K562 (cell line): ENCODE results near the gene LRRC8E. TPM values are rescaled to one million over a fixed set of nuclear protein-coding genes. Genes with fewer than 3 reads are reported as not detected.

Experiments used
- ATF1 ChIP-seq, 2 experiments: fragments of 450-650 bp in 1 of 2; IDR thresholded peaks; 2 replicates each; pipeline ENCODE4 v1.6.1; 2016; ENCODE audit warnings: missing compliant biosample characterization in 1 of 2, missing genetic modification characterization in 1 of 2
- CBFA2T3 ChIP-seq: fragments of 450-650 bp; IDR thresholded peaks from 2 replicates; pipeline ENCODE4 v1.6.1; 2017
- EP400 ChIP-seq: fragments of 450-650 bp; IDR thresholded peaks from 2 replicates; pipeline ENCODE4 v1.6.1; 2017; ENCODE audit warnings: antibody characterized with exemption, mild to moderate bottlenecking, moderate library complexity
- GABPB1 ChIP-seq: sonication (generic); formaldehyde crosslinking; IDR thresholded peaks from 2 replicates; pipeline ENCODE4 v1.8.0; 2022; ENCODE audit warnings: mild to moderate bottlenecking, missing genetic modification reagents
- HCFC1 ChIP-seq: IDR thresholded peaks from 2 replicates; pipeline ENCODE4 v1.6.1; 2012; ENCODE audit warnings: low read depth, low read length, improper control_type of control experiment
- HNRNPH1 ChIP-seq: fragments of 200-400 bp; formaldehyde crosslinking; optimal IDR thresholded peaks from 2 replicates; pipeline ENCODE3; 2017; ENCODE audit warnings: low read depth, mild to moderate bottlenecking, low read length, moderate library complexity
- JUN ChIP-seq, 2 experiments: sonication (generic) in 1 of 2; formaldehyde crosslinking in 1 of 2; IDR thresholded peaks; 2 replicates each; pipeline versions ENCODE4 v1.6.1 to v1.8.0; 2012 to 2022; ENCODE audit warnings: borderline replicate concordance in 2 of 2, mild to moderate bottlenecking in 2 of 2, improper control_type of control experiment in 1 of 2, low read depth in 1 of 2, low read length in 1 of 2, missing genetic modification reagents in 1 of 2
- POLR2H ChIP-seq: IDR thresholded peaks from 2 replicates; pipeline ENCODE4 v1.6.1; 2016; ENCODE audit warnings: missing genetic modification characterization, low read depth, mild to moderate bottlenecking, control low read depth, missing compliant biosample characterization, moderate library complexity
- PTBP1 ChIP-seq: fragments of 200-400 bp; formaldehyde crosslinking; IDR thresholded peaks from 2 replicates; pipeline ENCODE4 v1.6.1; 2017; ENCODE audit warnings: low read depth, low read length
- PYGO2 ChIP-seq: fragments of 450-650 bp; IDR thresholded peaks from 2 replicates; pipeline ENCODE4 v1.6.1; 2016; ENCODE audit warnings: mild to moderate bottlenecking, missing genetic modification characterization, moderate library complexity, missing compliant biosample characterization
- RBM14 ChIP-seq: fragments of 200-400 bp; formaldehyde crosslinking; IDR thresholded peaks from 2 replicates; pipeline ENCODE4 v1.6.1; 2018; ENCODE audit warnings: low read depth, mild to moderate bottlenecking, low read length, moderate library complexity, borderline replicate concordance; ENCODE audit not compliant: insufficient read depth
- RBM34 ChIP-seq: fragments of 200-400 bp; formaldehyde crosslinking; IDR thresholded peaks from 2 replicates; pipeline ENCODE4 v1.6.1; 2018; ENCODE audit warnings: low read length, borderline replicate concordance; ENCODE audit not compliant: insufficient read depth
- SMAD2 ChIP-seq: fragments of 150-350 bp; IDR thresholded peaks from 2 replicates; pipeline ENCODE4 v1.6.1; 2014; ENCODE audit warnings: low read depth, mild to moderate bottlenecking, low read length
- TAF7 ChIP-seq: fragments of 450-650 bp; IDR thresholded peaks from 2 replicates; pipeline ENCODE4 v1.6.1; 2016; ENCODE audit warnings: missing genetic modification characterization, missing compliant biosample characterization
- TEAD1 ChIP-seq, 2 experiments: fragments of 450-650 bp in 1 of 2; sonication (generic) in 1 of 2; formaldehyde crosslinking; IDR thresholded peaks; 2 replicates each; pipeline versions ENCODE4 v1.4.0 to v1.8.0; 2020 to 2022; ENCODE audit warnings: mild to moderate bottlenecking in 2 of 2, missing genetic modification reagents in 1 of 2
- ZNF133 ChIP-seq: fragments of 250-450 bp; sonication (Bioruptor Pico); IDR thresholded peaks from 2 replicates; pipeline ENCODE4 v1.4.0; 2020; ENCODE audit warnings: mild to moderate bottlenecking
- ZNF239 ChIP-seq: fragments of 250-450 bp; sonication (Bioruptor Pico); IDR thresholded peaks from 2 replicates; pipeline ENCODE4 v1.4.0; 2020; ENCODE audit warnings: mild to moderate bottlenecking
- polyA plus RNA-seq, 8 experiments: library from polyadenylated mRNA; depleted of rRNA in 4 of 8; stranded (reverse) in 5 of 8; unstranded in 3 of 8; fragments of >200 nt; fragmentation: Nextera tagmentation in 2 of 8; fragmentation: Illumina TruSeq in 1 of 8; extraction: Ambion mirVana in 2 of 8; extraction: Trizol in 1 of 8; gene quantifications; 2 replicates each; pipeline versions ENCODE4 v1.2.1 to v1.2.3, GENCODE V29; 2011 to 2014; ENCODE audit warnings: inconsistent platforms in 1 of 8, missing spikeins in 1 of 8
- total RNA-seq, 7 experiments: library from RNA; depleted of rRNA in 6 of 7; stranded (reverse); fragments of >200 nt in 6 of 7; fragmentation: Illumina TruSeq in 2 of 7; extraction: Trizol in 2 of 7; gene quantifications; 2 replicates each; pipeline versions ENCODE4 v1.2.1 to v1.2.3, GENCODE V29; 2011 to 2021; ENCODE audit warnings: low replicate concordance in 1 of 7
- TF ChIP-seq, protein P1 (sequence below), 2 experiments: fragments of 450-650 bp; IDR thresholded peaks; 2 replicates each; pipeline ENCODE4 v1.6.1; 2018; ENCODE audit warnings: mild to moderate bottlenecking in 2 of 2, low read depth in 1 of 2; ENCODE audit not compliant: partially characterized antibody in 2 of 2
- TF ChIP-seq, protein P2 (sequence below): fragments of 450-650 bp; conservative IDR thresholded peaks from 2 replicates; pipeline ENCODE4 v1.6.1; 2016; ENCODE audit warnings: missing genetic modification characterization, low read depth, mild to moderate bottlenecking, control low read depth, missing compliant biosample characterization

LRRC8E gene
- total and polyA plus RNA-seq, 9 of the 15 experiments (the other 6 are each of a cell fraction or from before 2014, with no cell fraction given): 0.08 to 5.7 (median 3.5) TPM; not detected in 1

DNA sequence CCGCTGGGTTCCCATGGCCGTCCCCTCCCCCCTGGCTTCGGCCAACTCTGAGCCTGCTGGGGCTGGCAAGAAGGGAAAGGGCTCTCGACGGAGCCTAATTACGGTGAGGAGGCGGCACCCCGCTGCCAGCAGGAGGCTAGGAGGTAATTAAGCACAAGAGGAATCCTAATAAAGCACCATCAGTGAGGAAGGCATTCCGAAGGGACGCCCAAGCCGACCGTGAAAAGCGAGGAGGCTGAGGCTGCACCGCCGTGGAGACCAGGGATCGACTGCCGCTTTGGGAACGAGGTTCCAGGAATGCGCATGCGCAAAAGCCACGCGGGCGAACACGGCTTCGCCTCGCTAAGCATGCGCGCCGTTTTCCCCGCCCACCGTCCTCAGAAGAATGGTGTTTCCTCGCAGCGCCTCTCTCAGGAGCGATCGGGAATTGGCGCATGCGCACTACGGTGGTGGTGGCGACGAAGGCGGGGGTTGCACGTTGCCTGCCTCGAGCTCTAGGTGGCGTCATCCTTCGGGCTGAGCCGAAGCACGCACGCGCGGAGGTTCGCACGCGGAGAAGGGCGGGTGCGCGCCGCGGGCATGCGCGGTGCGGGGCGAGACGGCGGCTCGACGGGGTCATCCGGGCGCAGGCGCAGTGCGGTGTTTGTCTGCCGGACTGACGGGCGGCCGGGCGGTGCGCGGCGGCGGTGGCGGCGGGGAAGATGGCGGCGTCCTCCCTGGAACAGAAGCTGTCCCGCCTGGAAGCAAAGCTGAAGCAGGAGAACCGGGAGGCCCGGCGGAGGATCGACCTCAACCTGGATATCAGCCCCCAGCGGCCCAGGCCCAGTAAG, 15.1 kb downstream of the LRRC8E start, which contains the start of gene MAP2K7 (continued):
- TF ChIP-seq, protein P1, sequence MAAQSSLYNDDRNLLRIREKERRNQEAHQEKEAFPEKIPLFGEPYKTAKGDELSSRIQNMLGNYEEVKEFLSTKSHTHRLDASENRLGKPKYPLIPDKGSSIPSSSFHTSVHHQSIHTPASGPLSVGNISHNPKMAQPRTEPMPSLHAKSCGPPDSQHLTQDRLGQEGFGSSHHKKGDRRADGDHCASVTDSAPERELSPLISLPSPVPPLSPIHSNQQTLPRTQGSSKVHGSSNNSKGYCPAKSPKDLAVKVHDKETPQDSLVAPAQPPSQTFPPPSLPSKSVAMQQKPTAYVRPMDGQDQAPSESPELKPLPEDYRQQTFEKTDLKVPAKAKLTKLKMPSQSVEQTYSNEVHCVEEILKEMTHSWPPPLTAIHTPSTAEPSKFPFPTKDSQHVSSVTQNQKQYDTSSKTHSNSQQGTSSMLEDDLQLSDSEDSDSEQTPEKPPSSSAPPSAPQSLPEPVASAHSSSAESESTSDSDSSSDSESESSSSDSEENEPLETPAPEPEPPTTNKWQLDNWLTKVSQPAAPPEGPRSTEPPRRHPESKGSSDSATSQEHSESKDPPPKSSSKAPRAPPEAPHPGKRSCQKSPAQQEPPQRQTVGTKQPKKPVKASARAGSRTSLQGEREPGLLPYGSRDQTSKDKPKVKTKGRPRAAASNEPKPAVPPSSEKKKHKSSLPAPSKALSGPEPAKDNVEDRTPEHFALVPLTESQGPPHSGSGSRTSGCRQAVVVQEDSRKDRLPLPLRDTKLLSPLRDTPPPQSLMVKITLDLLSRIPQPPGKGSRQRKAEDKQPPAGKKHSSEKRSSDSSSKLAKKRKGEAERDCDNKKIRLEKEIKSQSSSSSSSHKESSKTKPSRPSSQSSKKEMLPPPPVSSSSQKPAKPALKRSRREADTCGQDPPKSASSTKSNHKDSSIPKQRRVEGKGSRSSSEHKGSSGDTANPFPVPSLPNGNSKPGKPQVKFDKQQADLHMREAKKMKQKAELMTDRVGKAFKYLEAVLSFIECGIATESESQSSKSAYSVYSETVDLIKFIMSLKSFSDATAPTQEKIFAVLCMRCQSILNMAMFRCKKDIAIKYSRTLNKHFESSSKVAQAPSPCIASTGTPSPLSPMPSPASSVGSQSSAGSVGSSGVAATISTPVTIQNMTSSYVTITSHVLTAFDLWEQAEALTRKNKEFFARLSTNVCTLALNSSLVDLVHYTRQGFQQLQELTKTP (IDR thresholded peaks at IDR 0.05; ENCODE audit: low read depth in 1 of 2, partially characterized antibody in 2 of 2): no peak
- TF ChIP-seq PTBP1: 0 out of 2 replicates have a peak, but pooled peaks have one; percentile 48
- TF ChIP-seq SMAD2: no peak
- peak; percentile 72; the same call in 1 of the 2 replicates for TF ChIP-seq POLR2H (tag)
- peak; percentile 88 for TF ChIP-seq EP400
- TF ChIP-seq TAF7 (tag): peak; percentile 73
- peak; percentile 73 for TF ChIP-seq HCFC1
- TF ChIP-seq, protein P2, sequence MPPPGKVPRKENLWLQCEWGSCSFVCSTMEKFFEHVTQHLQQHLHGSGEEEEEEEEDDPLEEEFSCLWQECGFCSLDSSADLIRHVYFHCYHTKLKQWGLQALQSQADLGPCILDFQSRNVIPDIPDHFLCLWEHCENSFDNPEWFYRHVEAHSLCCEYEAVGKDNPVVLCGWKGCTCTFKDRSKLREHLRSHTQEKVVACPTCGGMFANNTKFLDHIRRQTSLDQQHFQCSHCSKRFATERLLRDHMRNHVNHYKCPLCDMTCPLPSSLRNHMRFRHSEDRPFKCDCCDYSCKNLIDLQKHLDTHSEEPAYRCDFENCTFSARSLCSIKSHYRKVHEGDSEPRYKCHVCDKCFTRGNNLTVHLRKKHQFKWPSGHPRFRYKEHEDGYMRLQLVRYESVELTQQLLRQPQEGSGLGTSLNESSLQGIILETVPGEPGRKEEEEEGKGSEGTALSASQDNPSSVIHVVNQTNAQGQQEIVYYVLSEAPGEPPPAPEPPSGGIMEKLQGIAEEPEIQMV (tag): no peak
- peak in 1 of 2 experiments; percentile 83; a peak in 2 of 4 replicates for TF ChIP-seq TEAD1 (CRISPR knock-in tag; IDR thresholded peaks at IDR 0.05)
- peak; percentile 50 for TF ChIP-seq GABPB1 (CRISPR knock-in tag)
- TF ChIP-seq JUN (IDR thresholded peaks at IDR 0.05; ENCODE audit: borderline replicate concordance, low read depth, low read length): peak; percentile 42; the same call in 1 of the 2 replicates
- peak; percentile 6; the same call in 1 of the 2 replicates for TF ChIP-seq JUN (CRISPR knock-in tag; IDR thresholded peaks at IDR 0.05; ENCODE audit: borderline replicate concordance)
- TF ChIP-seq RBM34: no peak
- no peak for TF ChIP-seq ZNF133 (CRISPR knock-in tag)
- TF ChIP-seq CBFA2T3: 0 out of 2 replicates have a peak, but pooled peaks have one; percentile 2
- no peak for TF ChIP-seq HNRNPH1
- no peak for TF ChIP-seq RBM14
- no peak for TF ChIP-seq PYGO2 (tag)
- no peak for TF ChIP-seq ZNF239 (CRISPR knock-in tag)
- no peak for TF ChIP-seq ATF1 (CRISPR knock-in tag; IDR thresholded peaks at IDR 0.05)
- TF ChIP-seq ATF1 (tag; IDR thresholded peaks at IDR 0.05): peak; percentile 61
